PC-9 (cell line): ENCODE results near the gene NRG3.

ENCODE experiments used
- CTCF ChIP-seq: fragments of 200-600 bp; sonication (generic); conservative IDR thresholded peaks from 2 replicates; pipeline ENCODE4 v1.6.1; 2017; ENCODE audit warnings: mixed run types, antibody characterized with exemption, mild to moderate bottlenecking, moderate library complexity
- EZH2 ChIP-seq: fragments of 200-600 bp; sonication (generic); IDR thresholded peaks from 2 replicates; pipeline ENCODE4 v1.8.0; 2017; ENCODE audit warnings: antibody characterized with exemption, low read depth

DNA sequence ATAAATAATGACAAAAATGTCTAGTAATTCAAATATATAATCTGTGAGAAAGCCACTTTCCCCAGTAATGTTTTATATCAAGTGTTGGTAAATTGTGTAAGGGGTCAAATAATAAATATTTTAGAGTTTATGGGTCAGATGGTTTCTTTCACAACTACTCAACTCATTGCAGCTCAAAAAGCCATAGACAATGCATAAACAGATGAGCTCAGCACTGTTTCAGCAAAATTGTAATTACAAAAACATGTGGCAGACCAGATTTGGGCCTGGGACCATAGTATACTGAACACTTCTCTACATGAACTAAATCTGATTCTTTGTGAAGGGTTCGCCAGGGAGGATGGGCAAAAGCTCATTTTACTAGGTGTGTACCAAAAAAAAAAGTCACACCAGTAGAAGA lies 460.8 kb downstream of the NRG3 start:
- TF ChIP-seq EZH2 (no peak), CTCF (no peak)
